Osteocyte (in vitro differentiated cells): ENCODE measurements around the gene ACTG2. TPM values are rescaled to one million over a fixed set of nuclear protein-coding genes. Genes with fewer than 3 reads are reported as not detected.

ENCODE experiments used
- DNase-seq: peaks from one replicate; pipeline ENCODE4 v3.0.0; 2021; ENCODE audit warnings: mixed read lengths; ENCODE audit not compliant: unreplicated experiment; ENCODE audit errors: extremely low spot score
- H3K27ac Mint-ChIP-seq: one replicate; pipeline ENCODE4 v1.8.0; 2021; ENCODE audit warnings: mild to moderate bottlenecking, mixed read lengths; ENCODE audit not compliant: unreplicated experiment
- H3K27me3 Mint-ChIP-seq: one replicate; pipeline ENCODE4 v1.8.0; 2021; ENCODE audit warnings: mixed read lengths; ENCODE audit not compliant: unreplicated experiment
- H3K36me3 Mint-ChIP-seq: one replicate; pipeline ENCODE4 v1.8.0; 2021; ENCODE audit warnings: mixed read lengths; ENCODE audit not compliant: unreplicated experiment
- H3K4me1 Mint-ChIP-seq: one replicate; pipeline ENCODE4 v1.8.0; 2021; ENCODE audit warnings: mixed read lengths; ENCODE audit not compliant: unreplicated experiment
- H3K4me3 Mint-ChIP-seq: one replicate; pipeline ENCODE4 v1.8.0; 2021; ENCODE audit warnings: mild to moderate bottlenecking, moderate library complexity, mixed read lengths; ENCODE audit not compliant: unreplicated experiment
- H3K9me3 Mint-ChIP-seq: one replicate; pipeline ENCODE4 v1.8.0; 2021; ENCODE audit warnings: mixed read lengths; ENCODE audit not compliant: unreplicated experiment
- total RNA-seq: library from RNA; stranded (reverse); gene quantifications from 2 replicates; pipeline ENCODE4 v1.2.1, GENCODE V29; 2021
- TF ChIP-seq, protein P1 (sequence below): fragments of 200-600 bp; sonication (generic); IDR thresholded peaks from 2 replicates; pipeline ENCODE4 v1.5.0; 2021; ENCODE audit warnings: antibody characterized with exemption, mild to moderate bottlenecking, moderate library complexity

The ACTG2 gene
- total RNA-seq, 1 donor from 2014 or later: 191 TPM

- no peak for DNase-seq
- Mint-ChIP-seq H3K4me3 (peak overlapping the region; percentile 76), H3K36me3 (peaks cover 5% of the 10 kb centered on the region), H3K9me3 (no peaks in the 10 kb centered on the region), H3K4me1 (peaks cover 78% of the 10 kb centered on the region), H3K27me3 (no peaks in the 10 kb centered on the region), H3K27ac (peak overlapping the region; percentile 72)
- TF ChIP-seq, protein P1, sequence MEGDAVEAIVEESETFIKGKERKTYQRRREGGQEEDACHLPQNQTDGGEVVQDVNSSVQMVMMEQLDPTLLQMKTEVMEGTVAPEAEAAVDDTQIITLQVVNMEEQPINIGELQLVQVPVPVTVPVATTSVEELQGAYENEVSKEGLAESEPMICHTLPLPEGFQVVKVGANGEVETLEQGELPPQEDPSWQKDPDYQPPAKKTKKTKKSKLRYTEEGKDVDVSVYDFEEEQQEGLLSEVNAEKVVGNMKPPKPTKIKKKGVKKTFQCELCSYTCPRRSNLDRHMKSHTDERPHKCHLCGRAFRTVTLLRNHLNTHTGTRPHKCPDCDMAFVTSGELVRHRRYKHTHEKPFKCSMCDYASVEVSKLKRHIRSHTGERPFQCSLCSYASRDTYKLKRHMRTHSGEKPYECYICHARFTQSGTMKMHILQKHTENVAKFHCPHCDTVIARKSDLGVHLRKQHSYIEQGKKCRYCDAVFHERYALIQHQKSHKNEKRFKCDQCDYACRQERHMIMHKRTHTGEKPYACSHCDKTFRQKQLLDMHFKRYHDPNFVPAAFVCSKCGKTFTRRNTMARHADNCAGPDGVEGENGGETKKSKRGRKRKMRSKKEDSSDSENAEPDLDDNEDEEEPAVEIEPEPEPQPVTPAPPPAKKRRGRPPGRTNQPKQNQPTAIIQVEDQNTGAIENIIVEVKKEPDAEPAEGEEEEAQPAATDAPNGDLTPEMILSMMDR: no peak
Observed at GRCh38 chr2:73894475-73894850, 1.7 kb downstream of the ACTG2 start.

DNA sequence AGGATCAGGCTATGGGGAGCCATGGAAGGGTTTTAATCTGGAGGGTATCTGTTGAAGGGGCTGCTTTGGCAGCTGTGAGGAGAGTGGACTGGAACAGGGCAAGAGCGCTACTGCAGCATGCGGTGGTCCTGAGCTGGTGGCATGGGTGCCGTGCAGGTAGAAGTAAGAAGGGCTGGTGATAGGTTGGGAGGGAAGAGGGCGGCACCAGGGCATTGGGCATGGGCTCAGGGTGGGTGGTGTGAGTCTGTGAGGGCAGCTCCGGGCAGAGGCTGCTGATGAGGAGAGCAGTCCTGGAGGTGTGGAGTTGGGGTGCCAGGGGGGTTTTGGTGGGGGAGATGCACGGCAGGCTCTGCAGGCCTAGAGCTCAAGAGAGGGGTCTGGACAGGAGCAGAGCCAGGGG, 2.1 kb downstream of the ACTG2 start:
- Mint-ChIP-seq H3K36me3 (peaks cover 5% of the 10 kb centered on the region), H3K27me3 (no peaks in the 10 kb centered on the region), H3K4me1 (peaks cover 80% of the 10 kb centered on the region), H3K4me3 (peak overlapping the region; percentile 54), H3K9me3 (no peaks in the 10 kb centered on the region), H3K27ac (peak overlapping the region; percentile 72)
- TF ChIP-seq, protein P1: no peak
- DNase-seq: peak; percentile 65

DNA sequence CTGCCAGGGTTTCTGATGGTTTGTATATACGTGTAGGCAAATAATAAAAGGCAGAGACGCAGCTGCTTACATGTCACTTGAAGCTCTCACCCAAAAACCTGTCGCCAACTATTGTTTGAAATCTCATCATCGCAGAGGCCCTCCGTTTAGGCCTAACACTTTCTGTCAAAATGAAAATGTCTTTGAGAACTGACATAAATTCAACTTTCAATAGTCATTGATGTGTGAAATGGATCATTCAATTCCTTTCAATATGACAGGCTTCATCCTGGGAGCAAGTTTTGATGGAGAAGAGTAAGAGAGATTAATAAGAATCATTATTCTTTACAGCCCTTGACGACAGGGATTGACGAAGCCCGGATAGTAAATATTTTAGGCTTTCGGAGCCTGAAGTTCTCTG, 2.7 kb downstream of the ACTG2 start:
- Mint-ChIP-seq H3K27ac (peak overlapping the region; percentile 72), H3K4me3 (peak overlapping the region; percentile 54), H3K9me3 (no peaks in the 10 kb centered on the region), H3K27me3 (no peaks in the 10 kb centered on the region), H3K36me3 (peaks cover 5% of the 10 kb centered on the region), H3K4me1 (peaks cover 83% of the 10 kb centered on the region)
- TF ChIP-seq, protein P1: no peak
- no peak for DNase-seq

DNA sequence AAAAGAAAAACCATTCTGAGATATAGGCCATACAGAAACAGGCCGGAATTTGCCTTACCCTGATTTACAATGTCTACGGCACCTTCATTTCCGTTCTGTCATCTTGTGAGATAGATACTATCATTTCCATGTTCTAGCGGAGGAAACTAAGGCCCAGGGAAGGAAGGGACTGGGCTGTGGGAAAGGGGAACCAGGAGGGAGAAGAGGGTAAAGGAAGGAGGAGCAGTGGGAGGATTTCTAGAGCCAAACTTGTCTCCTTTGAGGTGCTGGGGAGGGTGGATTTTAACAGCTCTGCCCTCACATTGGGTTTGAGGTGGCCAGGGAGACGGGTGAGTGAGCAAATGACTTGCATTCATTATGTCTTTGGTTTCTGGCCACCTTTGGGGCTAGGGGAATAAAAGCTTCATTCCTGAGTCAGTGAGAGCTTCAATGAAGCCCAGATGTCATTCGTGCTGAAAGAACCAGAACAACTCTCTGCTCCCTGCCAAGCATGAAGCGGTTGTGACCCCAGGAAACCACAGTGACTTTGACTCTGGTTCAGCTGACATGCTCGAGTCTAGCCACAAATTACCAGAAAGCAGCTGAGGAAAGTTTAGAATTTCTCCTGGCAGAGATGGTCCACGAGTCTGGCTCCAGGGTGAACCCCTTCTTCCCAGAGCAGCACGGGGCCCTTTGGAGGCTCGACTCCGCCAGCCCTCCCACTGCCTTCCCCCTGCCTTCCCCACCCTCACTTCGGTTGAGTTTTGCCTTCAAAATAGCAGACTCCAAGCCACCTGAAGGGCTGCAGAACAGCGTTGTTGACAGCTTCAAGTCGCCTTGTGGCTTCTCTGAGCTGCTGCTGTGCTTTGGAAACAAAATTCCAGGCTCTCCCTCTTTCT, 3.8 kb downstream of the ACTG2 start:
- Mint-ChIP-seq H3K27ac (peak overlapping the region; percentile 85), H3K36me3 (peaks cover 9% of the 10 kb centered on the region), H3K27me3 (no peaks in the 10 kb centered on the region), H3K4me1 (peaks cover 76% of the 10 kb centered on the region), H3K4me3 (peak overlapping the region; percentile 29), H3K9me3 (no peaks in the 10 kb centered on the region)
- TF ChIP-seq, protein P1: no peak
- peak; percentile 84 for DNase-seq

- TF ChIP-seq, protein P1: no peak
- Mint-ChIP-seq H3K4me1 (peaks cover 70% of the 10 kb centered on the region), H3K27me3 (no peaks in the 10 kb centered on the region), H3K27ac (peak overlapping the region; percentile 85), H3K4me3 (peak overlapping the region; percentile 29), H3K9me3 (no peaks in the 10 kb centered on the region), H3K36me3 (peaks cover 11% of the 10 kb centered on the region)
- peak; percentile 67 for DNase-seq
Observed at GRCh38 chr2:73897240-73897583, 4.4 kb downstream of the ACTG2 start.
